Metanephros (tissue), 1 donor: ENCODE data around the gene KIF3A. TPM values are rescaled to one million over a fixed set of nuclear protein-coding genes. Genes with fewer than 3 reads are reported as not detected.

Experiments
- total RNA-seq: library from RNA; depleted of rRNA; stranded (reverse); fragments of >200 nt; gene quantifications from one replicate; pipeline ENCODE4 v1.2.3, GENCODE V29; 2014

Gene KIF3A
- total RNA-seq: 12.0 TPM

DNA sequence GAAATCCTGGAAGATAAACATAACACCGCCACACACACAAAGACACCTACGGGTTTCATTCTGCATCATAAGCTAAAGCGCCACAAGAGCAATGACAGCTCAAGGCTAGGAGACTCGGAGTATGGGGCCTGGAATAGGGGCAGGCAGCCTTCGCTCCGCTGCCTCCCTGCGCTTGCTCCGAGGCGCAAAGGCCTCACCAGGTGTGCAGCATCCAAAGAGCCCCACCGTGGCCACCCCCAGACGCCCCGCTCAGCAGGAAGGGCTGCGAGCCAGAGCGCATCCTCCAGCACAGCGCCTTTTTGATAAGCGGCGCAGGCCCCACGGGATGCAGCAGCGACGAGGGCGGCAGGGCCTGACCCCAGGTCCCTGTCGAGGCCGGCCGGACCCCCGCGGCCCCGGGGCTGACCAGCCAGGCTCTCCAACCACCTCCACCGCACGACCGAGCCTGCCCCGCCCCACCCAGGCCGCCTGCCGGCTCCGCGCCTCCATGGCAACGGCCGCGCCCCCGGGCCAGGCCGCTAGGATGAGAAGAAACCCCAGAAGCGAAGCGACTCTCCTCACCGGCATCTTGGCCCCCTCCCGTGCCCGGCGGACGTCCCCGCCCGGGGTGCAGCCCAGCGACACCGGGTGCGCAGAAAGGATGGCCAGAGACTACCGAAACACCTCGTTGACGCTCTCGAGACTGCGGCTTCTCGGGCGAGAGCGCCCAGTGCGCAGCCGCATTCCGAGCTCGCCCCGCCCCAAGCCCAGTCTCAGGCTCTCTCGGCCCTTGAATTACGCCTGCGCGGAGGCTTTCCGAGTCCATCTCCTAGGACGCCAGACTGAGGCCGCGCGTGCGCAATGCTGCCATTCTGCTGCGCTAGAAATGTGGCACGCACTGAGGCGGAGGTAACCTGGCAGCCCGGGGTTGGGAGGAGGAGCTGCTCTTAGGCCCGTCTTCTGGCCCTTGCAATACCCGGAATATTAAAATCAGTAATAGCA lies at the start of gene KIF3A:
TSS of gene KIF3A (minus strand) at position 694 of the 981 bp plus-strand sequence. CDS start at position 567, 127 bp downstream.

DNA sequence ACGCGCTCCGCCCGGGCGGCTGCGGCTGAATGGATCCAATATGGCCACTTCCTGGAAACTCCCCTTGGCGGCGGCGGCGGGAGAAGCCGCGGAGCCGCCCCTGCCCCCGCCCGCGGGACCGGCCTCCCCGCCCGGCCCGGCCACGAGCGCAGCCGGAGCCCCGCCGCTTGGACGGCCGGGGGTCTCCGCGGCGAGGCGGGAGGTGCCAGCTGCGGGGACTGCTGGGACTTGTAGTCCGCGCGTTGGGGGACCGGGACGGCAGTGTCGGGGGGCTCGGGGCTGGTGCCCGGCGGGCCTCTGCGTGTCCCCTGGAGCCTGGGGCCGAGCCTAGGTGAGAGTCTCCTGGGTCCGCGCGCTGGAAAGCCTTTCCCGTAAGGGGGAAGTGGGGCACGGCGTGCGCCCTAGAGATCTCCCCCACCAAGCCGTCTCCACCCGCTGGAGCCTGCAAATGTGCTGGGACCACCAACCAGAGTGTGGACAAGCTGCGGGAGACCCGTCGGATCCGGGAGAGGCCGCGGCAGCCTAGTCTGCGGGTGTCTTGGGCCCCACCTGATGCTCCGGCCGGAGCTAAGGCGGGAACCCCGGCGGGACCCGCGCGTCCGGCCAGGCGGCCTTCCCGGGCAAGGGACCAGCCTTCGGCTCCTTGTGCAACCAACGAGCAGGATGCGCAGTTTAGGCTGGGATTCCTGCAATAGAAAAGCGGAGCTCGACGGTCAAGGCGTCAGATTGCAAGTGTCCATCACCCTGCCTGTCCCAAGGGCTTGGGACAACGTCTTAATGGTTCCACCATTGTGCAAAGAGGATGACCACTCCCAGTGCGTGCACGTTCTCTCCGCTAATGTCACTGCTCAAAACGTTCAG lies 40.1 kb upstream of the KIF3A start, which contains the start of gene SEPTIN8:
TSS of gene SEPTIN8 (minus strand) at position 31 of the 861 bp plus-strand sequence. CDS start 102 bp downstream, outside the sequence.

DNA sequence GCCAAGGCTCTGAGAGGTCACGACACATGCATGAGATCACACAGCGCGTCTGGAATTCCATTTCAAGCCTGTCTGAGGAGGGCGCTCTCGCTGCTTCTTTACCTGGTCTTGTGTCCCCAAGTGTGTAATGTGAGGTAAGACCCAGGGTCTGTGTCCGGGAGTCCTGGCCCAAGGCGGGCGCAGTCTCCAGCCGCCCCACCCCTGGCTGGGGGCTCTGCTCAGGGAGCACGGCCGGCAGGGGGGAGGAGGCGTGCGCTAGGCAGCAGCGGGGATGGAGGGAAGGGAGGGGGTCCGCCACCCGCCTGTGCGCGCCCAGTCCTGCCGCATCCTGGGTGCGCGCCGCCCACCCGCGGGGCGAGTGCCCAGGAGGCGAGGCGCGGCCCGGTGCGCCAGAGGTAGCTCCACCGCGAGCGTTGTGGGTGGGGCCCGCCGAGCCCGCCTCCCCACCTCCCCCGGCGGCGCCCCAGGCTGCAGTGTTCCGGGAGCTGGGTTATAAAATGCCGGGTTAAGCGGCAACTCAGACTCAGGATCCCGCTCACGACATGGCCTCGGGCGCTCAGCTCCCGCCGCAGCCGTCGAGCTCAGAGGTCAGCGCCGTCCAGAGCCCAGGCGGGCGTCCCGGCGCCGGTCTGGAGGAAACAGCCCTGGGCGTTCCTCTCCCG lies 9.7 kb upstream of the KIF3A start, which contains the start of gene CCNI2:
TSS of gene CCNI2 (plus strand) at position 473 of the 662 bp plus-strand sequence. CDS start at position 543, 70 bp downstream.

DNA sequence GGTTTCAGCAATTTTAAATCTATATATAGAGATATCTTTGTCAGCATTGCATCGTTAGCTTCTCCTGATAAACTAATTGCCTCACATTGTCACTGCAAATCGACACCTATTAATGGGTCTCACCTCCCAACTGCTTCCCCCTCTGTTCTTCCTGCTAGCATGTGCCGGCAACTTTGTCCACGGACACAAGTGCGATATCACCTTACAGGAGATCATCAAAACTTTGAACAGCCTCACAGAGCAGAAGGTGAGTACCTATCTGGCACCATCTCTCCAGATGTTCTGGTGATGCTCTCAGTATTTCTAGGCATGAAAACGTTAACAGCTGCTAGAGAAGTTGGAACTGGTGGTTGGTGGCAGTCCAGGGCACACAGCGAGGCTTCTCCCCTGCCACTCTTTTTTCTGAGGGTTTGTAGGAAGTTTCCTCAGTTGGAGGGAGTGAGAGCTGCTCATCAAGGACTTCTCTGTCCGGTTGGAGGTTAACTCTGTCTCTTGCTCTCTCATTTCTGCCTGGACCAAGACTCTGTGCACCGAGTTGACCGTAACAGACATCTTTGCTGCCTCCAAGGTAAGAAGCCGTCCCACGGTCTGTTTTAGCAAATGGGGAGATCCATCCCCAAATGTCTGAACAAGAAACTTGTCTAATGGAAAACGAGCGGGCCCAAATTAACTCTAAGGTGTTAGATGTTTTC lies 63.3 kb downstream of the KIF3A start, which contains the start of gene IL4:
TSS of gene IL4 (plus strand) at position 51 of the 692 bp plus-strand sequence. CDS start at position 113, 62 bp downstream.

DNA sequence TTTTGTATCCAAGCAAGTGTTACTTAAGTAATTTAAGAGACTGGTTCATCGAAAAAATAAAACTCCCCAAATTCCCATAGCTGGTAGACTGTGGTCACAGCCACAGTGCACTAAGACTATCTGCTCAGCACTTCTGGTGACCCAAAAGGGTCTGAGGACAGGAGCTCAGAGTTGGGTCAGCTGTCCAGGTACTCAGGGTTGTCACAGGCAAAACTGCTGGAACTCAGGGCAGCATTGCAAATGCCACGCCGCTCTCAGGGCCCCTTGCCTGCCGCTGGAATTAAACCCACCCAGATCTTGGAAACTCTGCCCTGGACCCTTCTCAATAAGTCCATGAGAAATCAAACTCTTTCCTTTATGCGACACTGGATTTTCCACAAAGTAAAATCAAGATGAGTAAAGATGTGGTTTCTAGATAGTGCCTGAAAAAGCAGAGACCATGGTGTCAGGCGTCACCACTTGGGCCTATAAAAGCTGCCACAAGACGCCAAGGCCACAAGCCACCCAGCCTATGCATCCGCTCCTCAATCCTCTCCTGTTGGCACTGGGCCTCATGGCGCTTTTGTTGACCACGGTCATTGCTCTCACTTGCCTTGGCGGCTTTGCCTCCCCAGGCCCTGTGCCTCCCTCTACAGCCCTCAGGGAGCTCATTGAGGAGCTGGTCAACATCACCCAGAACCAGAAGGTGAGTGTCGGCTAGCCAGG lies 79.5 kb downstream of the KIF3A start, which contains the start of gene IL13:
TSS of gene IL13 (plus strand) at position 498 of the 705 bp plus-strand sequence. CDS start at position 512, 14 bp downstream.

Other genes with a start within 250 kb of the KIF3A start
- gene IRF1, start 246.8 kb downstream of the KIF3A start, total RNA-seq: 31.0 TPM
- not detected for gene IL5, start 194.0 kb downstream of the KIF3A start, total RNA-seq
- gene RAD50, start 180.6 kb downstream of the KIF3A start, total RNA-seq: 19.2 TPM
- not detected for gene IL13, start 79.4 kb downstream of the KIF3A start, total RNA-seq
- gene IL4, start 63.6 kb downstream of the KIF3A start, total RNA-seq: not detected
- gene CCNI2, start 9.9 kb upstream of the KIF3A start, total RNA-seq: 4.5 TPM
- 59.6 TPM for gene SEPTIN8, start 39.7 kb upstream of the KIF3A start, total RNA-seq
- 6.9 TPM for gene SOWAHA, start 75.8 kb upstream of the KIF3A start, total RNA-seq
- 26.8 TPM for gene SHROOM1, start 93.1 kb upstream of the KIF3A start, total RNA-seq
- gene GDF9, start 128.9 kb upstream of the KIF3A start, total RNA-seq: 1.4 TPM
- 146 TPM for gene UQCRQ, start 129.1 kb upstream of the KIF3A start, total RNA-seq
- gene LEAP2, start 136.1 kb upstream of the KIF3A start, total RNA-seq: 5.3 TPM
- 66.2 TPM for gene AFF4, start 226.1 kb upstream of the KIF3A start, total RNA-seq